NOMO-1 treated with DMSO at 0.1 percent for 48 hours (cell line): ENCODE measurements around the gene COA1.
"Not testable (repeated sequence)": the region's sequence is repeated elsewhere in the genome, so short reads cannot be mapped to it uniquely, and the experiment has no call there.

Experiments
- DNase-seq: peaks from one replicate; lab custom pipeline; 2025; ENCODE audit not compliant: unreplicated experiment; lab: John Stamatoyannopoulos, UW

COA1 gene

GRCh38 chr7:43758822-43759683 is 29.7 kb upstream of the COA1 start:
- no peak for DNase-seq

- DNase-seq = peak; percentile 37
Measured at GRCh38 chr7:43758029-43758821, 28.9 kb upstream of the COA1 start, which contains the start of gene BLVRA. Gene BLVRA, plus strand, starts transcription at chr7:43758680. Its CDS starts 12,479 bp downstream, at chr7:43771159.

- DNase-seq = no peak
Measured at GRCh38 chr7:43757073-43757720, 27.9 kb upstream of the COA1 start.

GRCh38 chr7:43756368-43757072 is 27.2 kb upstream of the COA1 start:
- peak; percentile 30 for DNase-seq

GRCh38 chr7:43754596-43754995 is 25.3 kb upstream of the COA1 start:
- no peak for DNase-seq

GRCh38 chr7:43753843-43754242 is 24.5 kb upstream of the COA1 start:
- peak; percentile 12 for DNase-seq

GRCh38 chr7:43753271-43753810 is 24.0 kb upstream of the COA1 start:
- peak; percentile 63 for DNase-seq

GRCh38 chr7:43752411-43752810 is 23.1 kb upstream of the COA1 start:
- DNase-seq = no peak

- DNase-seq = peak; percentile 35
Measured at GRCh38 chr7:43750016-43750887, 20.9 kb upstream of the COA1 start.

GRCh38 chr7:43749383-43749940 is 20.1 kb upstream of the COA1 start:
- no peak for DNase-seq

GRCh38 chr7:43747328-43748105 is 18.2 kb upstream of the COA1 start:
- peak; percentile 82 for DNase-seq

- DNase-seq = no peak
Measured at GRCh38 chr7:43742692-43743091, 13.4 kb upstream of the COA1 start.

- no peak for DNase-seq
Measured at GRCh38 chr7:43737467-43738127, 8.3 kb upstream of the COA1 start.

- no peak for DNase-seq
Measured at GRCh38 chr7:43735802-43736603, 6.7 kb upstream of the COA1 start.

- no peak for DNase-seq
Measured at GRCh38 chr7:43735403-43735801, 6.1 kb upstream of the COA1 start.

- not testable (repeated sequence) for DNase-seq
Measured at GRCh38 chr7:43734575-43735332, 5.4 kb upstream of the COA1 start.
